ENCODE data around the gene CBR1.
A peak's percentile ranks its signal among the peaks of the same experiment; 100 is the strongest.

The CBR1 gene

DNA sequence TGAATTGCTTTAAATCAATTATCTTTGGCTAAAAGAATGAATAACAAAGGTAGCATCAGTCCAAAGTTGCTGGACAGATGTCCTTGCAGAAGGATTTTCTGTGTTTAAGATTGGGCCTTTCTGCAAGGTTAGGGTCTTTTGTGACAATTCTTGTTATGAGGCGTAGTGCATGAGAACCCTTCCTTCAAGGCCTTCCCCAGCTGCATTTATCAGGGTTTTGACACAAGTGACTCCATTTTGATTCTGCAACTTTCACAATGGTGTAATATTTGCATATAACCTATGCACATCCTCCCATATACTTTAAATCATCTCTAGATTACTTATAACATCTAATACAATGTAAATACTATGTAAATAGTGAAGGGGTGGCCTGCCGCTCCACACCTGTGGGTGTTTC, 8.4 kb upstream of the CBR1 start:
- no peak overlapping the region for H3K4me3 ChIP-seq (replicated peaks; ENCODE audit: low read depth, low read length)
- TF ChIP-seq, protein P1, sequence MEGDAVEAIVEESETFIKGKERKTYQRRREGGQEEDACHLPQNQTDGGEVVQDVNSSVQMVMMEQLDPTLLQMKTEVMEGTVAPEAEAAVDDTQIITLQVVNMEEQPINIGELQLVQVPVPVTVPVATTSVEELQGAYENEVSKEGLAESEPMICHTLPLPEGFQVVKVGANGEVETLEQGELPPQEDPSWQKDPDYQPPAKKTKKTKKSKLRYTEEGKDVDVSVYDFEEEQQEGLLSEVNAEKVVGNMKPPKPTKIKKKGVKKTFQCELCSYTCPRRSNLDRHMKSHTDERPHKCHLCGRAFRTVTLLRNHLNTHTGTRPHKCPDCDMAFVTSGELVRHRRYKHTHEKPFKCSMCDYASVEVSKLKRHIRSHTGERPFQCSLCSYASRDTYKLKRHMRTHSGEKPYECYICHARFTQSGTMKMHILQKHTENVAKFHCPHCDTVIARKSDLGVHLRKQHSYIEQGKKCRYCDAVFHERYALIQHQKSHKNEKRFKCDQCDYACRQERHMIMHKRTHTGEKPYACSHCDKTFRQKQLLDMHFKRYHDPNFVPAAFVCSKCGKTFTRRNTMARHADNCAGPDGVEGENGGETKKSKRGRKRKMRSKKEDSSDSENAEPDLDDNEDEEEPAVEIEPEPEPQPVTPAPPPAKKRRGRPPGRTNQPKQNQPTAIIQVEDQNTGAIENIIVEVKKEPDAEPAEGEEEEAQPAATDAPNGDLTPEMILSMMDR (IDR thresholded peaks at IDR 0.05; ENCODE audit: low read length, missing control alignments) = no peak
- DNase-seq (ENCODE audit: low read depth) = no peak

DNA sequence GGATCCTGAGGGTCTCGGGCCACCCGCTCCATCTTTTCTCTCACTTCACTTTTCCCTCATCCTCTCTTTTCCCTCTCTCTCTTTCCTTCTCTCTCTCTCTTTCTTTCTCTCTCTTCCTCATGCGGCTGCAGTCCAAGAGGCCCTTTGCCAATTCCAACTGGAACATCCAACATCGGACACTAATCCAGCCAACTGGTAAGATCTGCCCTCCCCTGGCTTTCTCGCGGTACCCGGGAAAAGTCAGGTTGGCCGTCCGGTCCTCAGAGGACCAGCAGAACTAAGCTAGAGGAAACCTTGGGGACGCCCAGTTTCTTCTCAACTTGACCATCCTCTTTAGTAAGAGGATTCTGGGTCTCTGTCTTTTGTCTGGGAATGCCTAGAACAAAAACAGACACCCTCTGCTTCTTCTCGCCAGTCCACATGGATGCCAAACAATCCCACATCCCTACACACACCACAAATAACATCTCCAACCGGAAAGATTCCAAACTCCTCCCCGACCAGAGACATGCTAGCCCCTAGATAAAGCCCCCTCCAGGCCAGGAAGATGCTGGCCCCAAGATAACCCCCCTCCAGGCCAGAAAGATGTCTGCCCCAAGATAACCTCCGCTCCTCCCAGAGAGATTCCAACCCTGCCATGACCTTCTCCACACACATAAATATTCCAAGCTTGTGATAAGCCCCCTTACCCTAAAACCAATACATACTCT, 6.3 kb upstream of the CBR1 start:
- H3K4me3 ChIP-seq (replicated peaks; ENCODE audit: low read depth, low read length) = no peak overlapping the region
- TF ChIP-seq, protein P1 (IDR thresholded peaks at IDR 0.05; ENCODE audit: low read length, missing control alignments) = no peak
- DNase-seq (ENCODE audit: low read depth) = no peak

DNA sequence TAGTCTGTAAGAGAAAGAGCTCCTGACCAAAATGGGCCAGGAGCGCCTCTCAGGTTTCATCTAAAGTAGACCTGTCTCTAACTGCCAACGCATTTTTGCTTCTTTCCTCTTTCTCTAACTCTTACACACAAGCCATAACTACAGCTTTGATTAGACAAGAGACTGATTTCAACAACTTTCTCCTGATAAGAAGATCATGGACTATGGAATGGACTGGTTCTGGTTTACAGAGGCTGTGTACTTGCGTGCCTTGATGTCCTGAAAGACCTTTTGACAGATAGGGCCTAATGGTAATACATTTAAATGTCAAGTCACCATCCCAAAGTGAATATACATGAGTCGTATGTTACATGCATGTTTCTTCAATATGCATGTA, 5.8 kb upstream of the CBR1 start:
- H3K4me3 ChIP-seq (replicated peaks; ENCODE audit: low read depth, low read length) = no peak overlapping the region
- TF ChIP-seq, protein P1 (IDR thresholded peaks at IDR 0.05; ENCODE audit: low read length, missing control alignments) = no peak
- no peak for DNase-seq (ENCODE audit: low read depth)

DNA sequence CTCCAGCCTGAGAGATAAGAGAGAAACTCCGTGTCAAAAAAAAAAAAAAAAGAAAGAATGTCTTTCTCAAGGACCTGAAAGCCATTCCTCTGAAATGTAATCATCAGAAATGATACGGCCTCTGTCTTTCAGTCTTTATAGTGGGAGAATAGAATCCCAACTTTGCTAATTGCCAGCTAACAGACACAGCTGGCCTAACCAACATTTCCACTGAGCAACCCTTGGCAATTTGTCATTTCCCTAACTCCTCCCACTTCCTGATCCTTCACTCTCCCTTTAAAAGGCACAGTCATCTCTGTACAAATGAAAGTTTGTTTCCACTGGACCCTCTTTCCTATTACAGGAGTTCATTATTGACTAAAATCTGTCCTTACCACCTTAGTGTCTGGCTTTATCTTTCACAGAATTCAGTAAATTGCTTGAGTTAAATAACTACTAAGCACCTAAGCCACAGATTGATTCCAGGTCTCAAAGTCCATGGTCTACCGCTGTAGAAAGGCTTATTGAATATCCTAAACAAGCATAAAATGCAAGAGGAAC, 4.3 kb upstream of the CBR1 start:
- DNase-seq (ENCODE audit: low read depth) = peak; percentile 76
- TF ChIP-seq, protein P1 (IDR thresholded peaks at IDR 0.05; ENCODE audit: low read length, missing control alignments) = no peak
- H3K4me3 ChIP-seq (replicated peaks; ENCODE audit: low read depth, low read length) = no peak overlapping the region

DNA sequence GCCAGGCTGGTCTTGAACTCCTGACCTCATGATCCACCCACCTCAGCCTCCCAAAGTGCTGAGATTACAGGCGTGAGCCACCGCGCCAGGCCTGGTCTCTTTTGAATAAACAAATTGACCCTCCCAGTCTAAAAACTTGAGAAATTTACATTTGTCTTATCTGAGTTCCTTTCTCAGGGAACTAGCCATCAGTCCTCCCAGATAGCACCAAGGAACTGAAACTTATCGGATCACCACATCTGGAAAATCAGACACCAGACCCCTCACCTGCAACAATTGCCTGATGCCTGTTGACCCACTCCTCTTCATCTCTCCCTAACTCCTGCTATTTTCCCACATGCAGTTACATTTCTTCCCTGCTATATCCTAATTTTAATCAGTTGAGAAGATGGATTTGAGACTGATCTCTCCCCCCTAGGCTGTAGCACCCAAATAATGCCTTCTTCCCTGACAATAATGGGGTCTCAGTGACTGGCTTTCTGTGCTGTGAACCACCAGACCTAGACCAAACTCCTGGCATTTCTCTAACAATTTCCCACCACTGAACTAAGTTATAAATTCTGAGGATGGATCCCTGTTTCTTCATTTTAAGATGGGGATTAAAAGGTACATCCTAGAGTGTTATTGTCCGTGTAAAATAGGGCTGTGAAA, 951 bp upstream of the CBR1 start:
- TF ChIP-seq, protein P1 (IDR thresholded peaks at IDR 0.05; ENCODE audit: low read length, missing control alignments) = no peak
- H3K4me3 ChIP-seq (replicated peaks; ENCODE audit: low read depth, low read length) = no peak overlapping the region
- DNase-seq (ENCODE audit: low read depth) = no peak

DNA sequence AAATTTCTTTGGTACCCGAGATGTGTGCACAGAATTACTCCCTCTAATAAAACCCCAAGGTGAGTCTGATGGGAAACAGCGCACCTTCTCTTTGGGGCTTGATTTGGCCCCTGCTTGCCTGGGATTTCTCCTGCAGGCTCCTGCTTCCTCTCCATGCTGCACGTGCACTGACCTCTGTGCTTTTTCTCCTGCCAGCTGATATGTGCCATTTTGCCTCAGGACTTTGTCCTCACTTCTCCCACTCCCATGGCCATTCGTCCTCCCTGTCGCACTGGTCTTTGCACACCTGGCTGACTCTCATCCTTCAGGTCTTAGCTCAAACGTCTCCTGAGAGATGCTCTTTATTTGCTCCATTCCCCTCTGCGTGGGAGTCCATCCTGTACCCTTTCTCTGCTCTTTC, 1.2 kb downstream of the CBR1 start:
- TF ChIP-seq, protein P1 (IDR thresholded peaks at IDR 0.05; ENCODE audit: low read length, missing control alignments) = no peak
- H3K4me3 ChIP-seq (replicated peaks; ENCODE audit: low read depth, low read length) = peak overlapping the region; percentile 84
- no peak for DNase-seq (ENCODE audit: low read depth)

Measured in fibroblast of pulmonary artery (primary cell).